ENCODE data around the gene RAET1L.
"Not testable (repeated sequence)": the region's sequence is repeated elsewhere in the genome, so short reads cannot be mapped to it uniquely, and the experiment has no call there.

The RAET1L gene

GRCh38 chr6:149990661-149991471 is 34.5 kb downstream of the RAET1L start:
- peak in 1 of 2 experiments; percentile 20 for DNase-seq

DNA sequence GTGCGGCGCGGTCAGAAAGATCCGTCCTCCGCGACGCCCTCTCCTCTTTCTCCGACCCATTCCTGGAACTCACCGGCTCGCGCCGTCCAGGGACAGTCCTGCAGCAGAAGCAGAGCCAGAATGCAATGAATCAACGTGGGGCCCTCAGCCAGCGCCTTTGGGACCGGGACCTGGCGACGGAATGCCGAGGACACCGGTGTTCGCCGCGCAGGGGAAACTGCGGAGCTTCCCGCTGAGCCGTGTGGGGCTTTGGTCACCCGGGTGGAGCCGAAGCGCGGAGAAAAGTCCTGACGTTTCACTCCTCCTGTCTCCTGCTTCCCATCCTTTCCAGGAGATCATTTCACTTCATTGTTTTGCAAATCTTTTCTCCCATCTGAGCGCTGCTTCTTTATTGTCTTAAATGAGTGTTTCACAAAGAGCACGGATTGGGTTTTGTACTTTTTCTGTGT is 35.1 kb downstream of the RAET1L start:
- no peak for DNase-seq

GRCh38 chr6:149988550-149989346 is 36.6 kb downstream of the RAET1L start:
- DNase-seq = no peak

- no peak for DNase-seq
Observed at GRCh38 chr6:149987602-149988107, 37.7 kb downstream of the RAET1L start.

- DNase-seq = no peak
Observed at GRCh38 chr6:149985481-149985937, 39.8 kb downstream of the RAET1L start.

- no peak for DNase-seq
Observed at GRCh38 chr6:149984773-149985172, 40.6 kb downstream of the RAET1L start.

DNA sequence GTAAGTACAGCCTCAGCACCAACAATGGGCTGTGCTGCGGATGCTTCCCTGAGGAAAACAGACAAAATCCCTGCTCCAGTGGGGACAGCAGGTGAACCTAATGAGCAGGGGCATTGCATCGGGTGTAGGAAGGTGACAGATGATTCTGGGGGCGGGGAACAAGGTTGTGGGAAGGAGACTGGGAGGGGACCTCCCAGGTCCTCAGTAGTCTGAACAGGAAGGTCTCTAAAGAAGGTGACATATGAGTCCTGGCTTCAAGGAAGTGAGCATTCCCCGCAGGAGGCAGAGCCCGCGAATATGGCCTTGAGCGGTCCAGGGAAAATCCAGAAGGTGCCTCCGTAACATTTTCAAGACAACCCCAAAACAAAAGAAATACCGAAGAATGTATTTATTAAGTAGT is 42.2 kb downstream of the RAET1L start:
- no peak for DNase-seq

GRCh38 chr6:149979293-149979692 is 46.0 kb downstream of the RAET1L start:
- no peak for DNase-seq

- DNase-seq = no peak
Observed at GRCh38 chr6:149978610-149979009, 46.7 kb downstream of the RAET1L start.

DNA sequence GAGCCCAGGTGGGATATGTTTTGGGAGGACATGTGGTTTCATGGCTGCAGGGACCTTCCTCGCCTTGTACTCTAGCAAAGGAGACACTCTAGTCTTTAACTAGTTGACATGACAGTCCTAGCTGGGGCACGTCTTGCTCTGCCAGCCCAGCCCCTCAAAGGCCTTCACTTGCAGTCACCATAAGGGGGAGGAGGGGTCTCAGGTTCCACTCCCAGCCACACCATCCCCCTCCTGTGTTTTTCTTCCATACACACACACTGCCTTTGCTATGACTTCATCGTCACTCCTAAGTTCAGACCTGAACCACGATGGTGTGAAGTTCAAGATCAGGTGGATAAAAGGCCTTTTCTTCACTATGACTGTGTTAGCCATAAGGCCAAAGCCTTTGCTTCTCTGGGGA is 48.1 kb downstream of the RAET1L start:
- DNase-seq = no peak

- no peak for DNase-seq
Observed at GRCh38 chr6:149975400-149975799, 49.9 kb downstream of the RAET1L start.

- no peak for DNase-seq
Observed at GRCh38 chr6:149974825-149975224, 50.5 kb downstream of the RAET1L start.

DNA sequence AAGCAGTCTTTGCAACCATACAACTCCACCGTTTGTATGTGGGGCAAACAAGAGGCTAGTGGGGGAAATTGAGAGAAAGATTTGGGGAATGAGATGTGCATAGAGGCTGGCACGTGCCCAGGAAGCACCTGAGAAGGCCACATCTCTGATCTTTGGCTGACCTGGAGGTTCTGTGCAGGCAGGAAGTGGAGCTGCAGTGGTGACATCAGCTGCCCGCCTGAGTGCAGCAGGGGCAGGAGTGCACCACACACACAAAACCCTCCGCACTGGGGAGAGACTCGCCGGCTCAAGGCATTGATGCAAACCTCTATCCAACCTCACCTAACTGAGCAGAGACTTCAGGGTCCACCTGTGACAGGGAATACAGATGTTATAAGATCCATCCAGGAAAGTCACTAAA is 50.9 kb downstream of the RAET1L start:
- DNase-seq = peak in 1 of 2 experiments; percentile 10

DNA sequence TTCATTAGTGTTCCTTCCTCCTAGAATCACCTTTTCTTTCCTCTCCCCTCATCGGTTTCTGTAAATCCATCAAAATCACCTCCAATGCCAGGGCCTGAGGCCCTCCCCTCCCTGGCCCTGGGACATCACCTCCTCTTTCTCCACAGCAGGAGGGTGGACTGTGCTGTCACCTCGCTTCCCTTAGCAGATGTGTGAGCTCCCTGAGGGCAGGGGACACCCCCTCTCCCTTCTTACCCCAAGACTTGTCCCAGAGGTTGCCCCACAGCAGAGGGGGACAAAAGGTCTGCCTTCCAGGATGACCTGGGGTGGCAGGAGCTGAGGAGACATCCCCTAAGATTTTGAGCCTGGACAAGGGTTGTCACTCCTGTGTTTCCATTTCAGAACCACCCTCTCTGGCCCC is 55.7 kb downstream of the RAET1L start:
- no peak for DNase-seq

- DNase-seq = not testable (repeated sequence)
Observed at GRCh38 chr6:149968909-149969308, 56.4 kb downstream of the RAET1L start.
